T-helper 1 cell treated with Interleukin-12 subunit alpha and Interleukin-12 subunit beta and Interleukin-4 antibody, amounts not matched to agents 30 μg/mL and 1 μg/mL, for 36 hours (primary cell): ENCODE measurements around the gene FGFR4.
A peak's percentile ranks its signal among the peaks of the same experiment; 100 is the strongest.

Experiments
- H3K27ac Mint-ChIP-seq: one replicate; pipeline ENCODE4 v1.8.0; 2021; ENCODE audit warnings: mild to moderate bottlenecking, mixed read lengths
- H3K27me3 Mint-ChIP-seq: one replicate; pipeline ENCODE4 v1.8.0; 2021; ENCODE audit warnings: low read depth, mixed read lengths
- H3K36me3 Mint-ChIP-seq: one replicate; pipeline ENCODE4 v1.8.0; 2021; ENCODE audit warnings: low read depth, mixed read lengths
- H3K4me1 Mint-ChIP-seq: one replicate; pipeline ENCODE4 v1.8.0; 2021; ENCODE audit warnings: low read depth, mixed read lengths
- H3K4me3 Mint-ChIP-seq: one replicate; pipeline ENCODE4 v1.8.0; 2021; ENCODE audit warnings: mild to moderate bottlenecking, moderate library complexity, mixed read lengths
- H3K9me3 Mint-ChIP-seq: one replicate; pipeline ENCODE4 v1.8.0; 2021; ENCODE audit warnings: mixed read lengths

FGFR4 gene

DNA sequence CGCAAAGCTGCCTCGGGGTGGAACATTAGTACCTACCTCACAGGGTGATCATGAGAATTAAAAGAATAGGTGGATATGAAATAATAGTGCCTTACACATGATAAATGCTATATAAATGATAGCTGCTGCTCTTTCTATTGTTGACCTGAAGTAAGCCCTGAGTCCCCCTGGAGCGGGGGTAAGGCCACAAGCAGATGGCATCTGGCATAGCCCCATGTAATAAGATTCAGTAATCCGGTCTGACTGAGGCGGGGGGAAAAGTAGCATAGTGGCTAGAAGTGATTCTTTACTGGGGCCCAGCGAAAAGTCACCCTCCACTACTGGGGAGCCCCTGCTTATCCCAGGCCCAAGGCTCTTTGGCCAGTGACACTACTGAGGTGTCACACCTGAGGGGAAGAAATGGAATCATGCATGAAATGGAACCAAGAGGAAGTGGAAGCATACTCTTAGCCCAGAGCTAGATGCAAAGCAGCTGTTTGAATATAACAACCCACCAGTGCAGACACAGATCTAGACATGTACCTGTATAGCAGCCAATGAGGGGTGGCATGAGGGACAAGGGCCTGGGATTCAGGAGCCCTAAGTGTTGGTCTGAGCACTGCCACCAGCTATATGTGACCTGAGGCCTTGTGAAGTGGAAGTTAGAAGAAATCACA, 16.1 kb upstream of the FGFR4 start:
- Mint-ChIP-seq H3K27ac (no peak overlapping the region), H3K9me3 (no peaks in the 10 kb centered on the region), H3K4me1 (peaks cover 3% of the 10 kb centered on the region), H3K4me3 (no peak overlapping the region), H3K27me3 (no peaks in the 10 kb centered on the region), H3K36me3 (peaks cover 3% of the 10 kb centered on the region)

DNA sequence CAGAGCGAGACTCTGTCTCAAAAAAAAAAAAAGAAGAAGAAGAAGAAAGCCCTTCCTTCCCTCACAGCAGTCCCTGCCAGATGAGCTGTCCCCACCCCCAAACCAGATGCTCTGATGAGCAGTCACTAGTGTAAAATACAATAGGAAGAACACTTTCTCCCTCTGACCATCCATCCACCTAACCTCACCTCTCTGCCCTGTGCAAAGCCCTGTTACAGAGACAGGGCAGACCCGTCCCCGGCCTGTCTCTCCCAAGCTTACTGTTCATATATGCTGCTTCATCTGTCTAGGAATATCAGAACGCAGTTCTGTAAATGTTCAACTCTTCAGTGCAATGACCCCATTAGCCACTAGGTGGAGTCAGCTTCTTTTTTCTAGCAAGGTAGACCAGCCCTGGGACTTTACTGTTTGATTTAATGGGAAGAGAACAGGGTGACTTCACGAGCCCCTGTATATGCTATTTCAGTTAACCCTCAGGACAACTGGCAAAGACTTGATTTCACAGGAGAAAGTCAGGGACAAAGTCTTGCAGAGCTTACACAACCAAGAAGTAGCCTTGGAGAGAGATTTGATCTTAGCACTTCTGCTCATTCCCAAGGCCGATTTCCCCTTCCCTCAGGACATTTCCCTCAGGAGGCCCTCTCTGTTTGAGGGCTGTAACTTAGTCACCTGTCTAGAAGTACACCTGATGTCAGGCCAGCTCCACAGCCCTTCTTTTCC, 14.9 kb upstream of the FGFR4 start:
- Mint-ChIP-seq H3K36me3 (peaks cover 6% of the 10 kb centered on the region), H3K4me3 (no peak overlapping the region), H3K4me1 (peaks cover 3% of the 10 kb centered on the region), H3K9me3 (no peaks in the 10 kb centered on the region), H3K27me3 (no peaks in the 10 kb centered on the region), H3K27ac (no peak overlapping the region)

DNA sequence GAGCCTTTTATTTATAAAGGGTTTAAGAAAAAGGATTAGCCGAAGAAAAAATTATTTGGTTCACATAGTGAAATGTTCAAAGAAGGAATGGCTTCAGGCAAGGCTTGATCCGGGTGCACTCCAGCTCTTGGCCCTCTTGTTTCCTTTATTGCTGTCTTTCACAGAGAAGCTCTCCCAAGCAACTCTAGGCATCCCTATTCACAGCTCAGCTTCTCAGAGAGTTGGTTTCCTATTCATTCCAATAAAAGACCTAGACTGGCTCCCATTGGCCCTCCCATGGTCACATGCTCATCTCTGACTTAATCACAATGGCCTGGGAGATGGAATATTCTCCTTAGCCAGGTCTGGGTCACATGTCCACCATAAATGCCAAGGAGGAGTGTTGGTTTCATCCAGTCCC, 9.4 kb upstream of the FGFR4 start:
- Mint-ChIP-seq H3K4me3 (no peak overlapping the region), H3K9me3 (no peaks in the 10 kb centered on the region), H3K27me3 (peaks cover under 1% of the 10 kb centered on the region), H3K27ac (no peak overlapping the region), H3K4me1 (no peaks in the 10 kb centered on the region), H3K36me3 (peaks cover 4% of the 10 kb centered on the region)

DNA sequence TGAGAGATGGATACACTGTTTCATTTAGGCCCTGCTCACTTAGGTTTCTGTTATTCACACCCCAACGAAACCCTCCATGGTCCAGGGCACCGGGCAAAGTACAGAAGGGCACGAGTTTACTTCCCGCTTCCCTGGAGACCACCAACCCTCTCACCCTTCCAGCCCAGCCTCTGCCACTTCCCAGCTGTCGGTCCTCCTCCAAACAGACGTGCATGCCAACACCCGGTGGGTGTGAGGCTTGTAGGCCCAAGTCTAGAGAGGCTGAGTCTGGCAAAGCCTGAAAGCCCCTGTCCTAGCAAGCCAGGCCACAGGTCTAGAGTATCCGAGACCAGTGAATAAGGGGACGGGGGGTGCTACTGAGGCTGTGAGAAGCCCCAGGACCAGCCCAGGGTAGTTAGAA, 7.1 kb upstream of the FGFR4 start:
- Mint-ChIP-seq H3K27ac (no peak overlapping the region), H3K4me1 (no peaks in the 10 kb centered on the region), H3K9me3 (no peaks in the 10 kb centered on the region), H3K27me3 (peaks cover 13% of the 10 kb centered on the region), H3K4me3 (no peak overlapping the region), H3K36me3 (peaks cover 4% of the 10 kb centered on the region)

DNA sequence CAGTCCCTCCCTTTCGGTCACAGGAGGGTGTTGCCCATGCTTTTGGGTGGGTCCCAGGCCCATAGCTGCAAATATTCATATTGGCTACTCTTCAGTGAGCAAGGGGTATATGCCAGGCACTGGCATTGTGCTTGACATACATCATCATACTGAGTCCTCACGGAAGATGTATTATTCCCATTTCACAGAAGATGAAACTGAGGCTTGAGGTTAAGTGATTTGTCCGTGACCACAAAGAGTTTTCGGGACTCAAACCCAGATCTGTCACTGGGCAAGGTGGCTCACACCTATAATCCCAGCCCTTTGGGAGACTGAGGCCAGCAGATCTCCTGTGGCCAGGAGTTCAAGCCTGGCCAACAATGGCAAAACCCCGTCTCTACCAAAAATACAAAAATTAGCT, 6.5 kb upstream of the FGFR4 start:
- H3K4me3 Mint-ChIP-seq: no peak overlapping the region

DNA sequence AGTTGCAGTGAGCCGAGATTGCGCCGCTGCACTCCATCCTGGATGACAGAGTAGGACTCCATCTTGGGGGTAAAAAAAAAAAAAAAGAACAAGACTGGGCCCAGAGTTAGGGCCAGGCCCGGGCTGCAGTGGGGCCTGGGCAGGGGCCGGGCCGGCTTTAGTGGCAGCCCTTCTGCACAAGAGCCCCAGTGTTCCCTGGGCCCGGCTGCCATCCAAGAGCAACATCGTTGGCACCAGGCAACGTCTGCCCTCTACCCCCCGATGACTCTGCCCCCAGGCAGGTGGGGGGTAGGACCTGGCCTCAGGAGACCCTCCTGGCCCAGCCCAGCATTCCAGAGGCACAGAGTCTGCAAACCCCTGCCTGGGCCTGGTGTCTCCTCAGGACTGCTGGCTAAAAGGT, 4.9 kb upstream of the FGFR4 start:
- Mint-ChIP-seq H3K36me3 (no peaks in the 10 kb centered on the region), H3K4me1 (peaks cover 4% of the 10 kb centered on the region), H3K4me3 (no peak overlapping the region), H3K9me3 (no peaks in the 10 kb centered on the region), H3K27ac (no peak overlapping the region), H3K27me3 (peaks cover 26% of the 10 kb centered on the region)

More for the DNA sequence above, 6.5 kb upstream of the FGFR4 start:
- Mint-ChIP-seq H3K4me1 (no peaks in the 10 kb centered on the region), H3K9me3 (no peaks in the 10 kb centered on the region), H3K36me3 (peaks cover 4% of the 10 kb centered on the region), H3K27ac (no peak overlapping the region), H3K27me3 (peaks cover 18% of the 10 kb centered on the region)

DNA sequence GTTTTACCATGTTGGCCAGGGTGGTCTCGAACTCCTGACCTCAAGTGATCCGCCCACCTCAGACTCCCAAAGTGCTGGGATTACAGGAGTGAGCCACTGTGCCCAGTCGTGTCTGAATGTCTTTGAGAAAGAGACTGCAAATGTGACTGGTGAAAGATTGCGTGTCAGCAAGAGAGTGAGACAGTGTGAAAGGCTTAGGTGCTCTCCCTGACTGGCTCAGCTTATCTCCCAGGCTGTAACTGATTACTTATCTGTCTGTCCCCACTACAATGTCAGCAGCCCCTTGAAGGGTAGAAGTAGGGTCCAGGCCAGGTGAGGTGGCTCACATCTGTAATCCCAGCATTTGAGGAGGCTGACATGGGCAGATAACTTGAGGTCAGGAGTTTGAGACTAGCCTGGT, 3.4 kb upstream of the FGFR4 start:
- Mint-ChIP-seq H3K9me3 (no peaks in the 10 kb centered on the region), H3K4me1 (peaks cover 6% of the 10 kb centered on the region), H3K27ac (no peak overlapping the region), H3K4me3 (no peak overlapping the region), H3K27me3 (peaks cover 35% of the 10 kb centered on the region), H3K36me3 (no peaks in the 10 kb centered on the region)

DNA sequence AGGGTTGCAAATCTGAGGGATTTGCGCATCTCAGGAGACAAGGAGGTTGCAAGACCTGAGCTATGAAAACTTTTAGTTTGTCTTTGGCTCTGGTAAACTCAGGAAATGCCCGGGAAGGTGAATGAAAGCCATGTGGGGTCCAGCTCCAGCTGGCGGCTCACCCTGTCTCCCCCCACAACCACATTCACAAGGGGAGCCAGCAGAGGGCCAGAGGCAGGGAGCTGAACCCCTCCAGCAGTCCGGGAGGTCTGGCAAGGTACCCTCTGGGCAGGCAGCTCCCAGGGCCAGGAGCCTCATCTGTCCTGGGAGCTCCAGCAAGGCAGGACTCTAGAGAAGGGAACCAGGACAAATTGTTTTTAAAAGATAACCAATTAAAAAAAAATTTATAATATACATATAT, 2.5 kb upstream of the FGFR4 start:
- H3K4me1 Mint-ChIP-seq: peaks cover 10% of the 10 kb centered on the region
- no peak overlapping the region for H3K4me3 Mint-ChIP-seq
- H3K9me3 Mint-ChIP-seq: no peaks in the 10 kb centered on the region
- H3K27ac Mint-ChIP-seq: no peak overlapping the region
- peaks cover 35% of the 10 kb centered on the region for H3K27me3 Mint-ChIP-seq
- no peaks in the 10 kb centered on the region for H3K36me3 Mint-ChIP-seq

DNA sequence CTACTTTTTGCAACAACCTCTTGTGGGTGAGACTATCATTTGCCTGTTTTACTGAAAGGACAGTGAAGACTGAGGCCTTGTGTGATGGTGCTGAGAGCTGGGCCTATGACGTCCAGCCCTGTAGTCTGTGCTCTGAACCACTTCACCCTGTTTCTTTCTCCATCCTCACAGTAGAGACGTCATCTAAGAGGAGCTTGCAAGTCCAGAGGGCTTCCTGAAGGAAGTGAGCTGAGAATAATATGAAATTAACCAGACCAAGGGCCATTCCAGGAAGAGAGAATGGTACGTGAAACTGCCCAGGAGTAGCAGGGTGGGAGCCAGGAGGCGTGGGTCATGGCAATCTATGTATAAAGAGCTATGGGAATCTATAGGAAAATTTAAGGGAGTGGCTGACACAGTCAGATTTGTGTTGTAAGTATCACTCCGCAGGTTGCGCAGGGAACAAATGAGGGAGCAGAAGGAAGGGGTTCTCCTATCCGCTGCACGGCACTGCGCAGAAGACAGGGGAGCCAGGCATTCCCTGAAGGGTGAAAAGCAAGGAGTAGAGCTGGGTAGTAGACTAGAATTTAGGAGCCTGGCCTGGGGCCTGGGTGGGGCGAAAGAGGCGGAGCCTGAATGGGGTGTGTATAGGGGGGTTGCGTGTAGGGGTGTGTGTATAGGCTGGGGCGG, 596 bp upstream of the FGFR4 start:
- no peaks in the 10 kb centered on the region for H3K36me3 Mint-ChIP-seq
- H3K27ac Mint-ChIP-seq: no peak overlapping the region
- peaks cover 10% of the 10 kb centered on the region for H3K4me1 Mint-ChIP-seq
- peaks cover 35% of the 10 kb centered on the region for H3K27me3 Mint-ChIP-seq
- H3K9me3 Mint-ChIP-seq: no peaks in the 10 kb centered on the region
- H3K4me3 Mint-ChIP-seq: peak overlapping the region; percentile 62

DNA sequence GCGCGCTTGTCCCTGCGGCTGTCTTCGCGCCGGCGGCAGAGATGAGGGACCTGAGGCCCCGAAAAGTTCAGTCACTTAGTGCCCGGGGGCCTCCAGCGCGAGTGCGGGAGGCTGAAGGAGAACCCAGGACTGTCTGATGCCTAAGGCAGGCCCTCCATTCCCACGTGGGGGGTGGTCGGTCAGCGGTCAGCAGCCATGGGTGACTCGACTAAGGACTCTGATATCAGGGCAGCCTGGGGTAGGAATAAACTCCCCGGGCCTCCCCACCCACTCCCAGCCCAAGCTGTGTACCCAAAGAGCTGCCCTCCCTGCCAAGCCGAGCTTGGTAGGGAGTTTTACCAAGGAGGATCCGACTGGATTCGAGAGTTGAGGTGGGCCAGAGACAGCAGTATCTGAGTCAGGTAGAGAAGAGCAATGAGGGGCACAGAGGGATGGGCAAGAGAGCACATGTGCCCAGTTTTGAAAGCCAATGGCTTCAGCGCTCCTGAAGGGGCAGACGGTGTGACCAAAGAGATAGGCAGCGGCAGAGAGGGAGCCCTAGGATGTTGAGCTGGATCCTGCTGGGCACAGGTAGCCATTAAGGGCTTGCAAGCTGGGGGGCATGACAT, 787 bp downstream of the FGFR4 start:
- H3K36me3 Mint-ChIP-seq: no peaks in the 10 kb centered on the region
- H3K4me3 Mint-ChIP-seq: peak overlapping the region; percentile 43
- H3K4me1 Mint-ChIP-seq: peaks cover 10% of the 10 kb centered on the region
- H3K27me3 Mint-ChIP-seq: peaks cover 33% of the 10 kb centered on the region
- H3K27ac Mint-ChIP-seq: no peak overlapping the region
- no peaks in the 10 kb centered on the region for H3K9me3 Mint-ChIP-seq

DNA sequence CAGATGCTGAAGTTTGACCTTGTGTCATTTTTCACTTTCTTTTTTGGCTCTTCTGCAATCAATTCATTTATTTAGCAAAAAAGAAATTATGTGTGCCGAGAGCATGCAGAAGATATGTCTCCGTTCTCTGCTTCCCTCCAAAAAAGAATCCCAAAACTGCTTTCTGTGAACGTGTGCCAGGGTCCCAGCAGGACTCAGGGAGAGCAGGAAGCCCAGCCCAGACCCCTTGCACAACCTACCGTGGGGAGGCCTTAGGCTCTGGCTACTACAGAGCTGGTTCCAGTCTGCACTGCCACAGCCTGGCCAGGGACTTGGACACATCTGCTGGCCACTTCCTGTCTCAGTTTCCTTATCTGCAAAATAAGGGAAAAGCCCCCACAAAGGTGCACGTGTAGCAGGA, 2.4 kb downstream of the FGFR4 start:
- H3K4me1 Mint-ChIP-seq: peaks cover 10% of the 10 kb centered on the region
- H3K9me3 Mint-ChIP-seq: no peaks in the 10 kb centered on the region
- H3K27ac Mint-ChIP-seq: no peak overlapping the region
- no peaks in the 10 kb centered on the region for H3K36me3 Mint-ChIP-seq
- H3K4me3 Mint-ChIP-seq: no peak overlapping the region
- peaks cover 23% of the 10 kb centered on the region for H3K27me3 Mint-ChIP-seq

DNA sequence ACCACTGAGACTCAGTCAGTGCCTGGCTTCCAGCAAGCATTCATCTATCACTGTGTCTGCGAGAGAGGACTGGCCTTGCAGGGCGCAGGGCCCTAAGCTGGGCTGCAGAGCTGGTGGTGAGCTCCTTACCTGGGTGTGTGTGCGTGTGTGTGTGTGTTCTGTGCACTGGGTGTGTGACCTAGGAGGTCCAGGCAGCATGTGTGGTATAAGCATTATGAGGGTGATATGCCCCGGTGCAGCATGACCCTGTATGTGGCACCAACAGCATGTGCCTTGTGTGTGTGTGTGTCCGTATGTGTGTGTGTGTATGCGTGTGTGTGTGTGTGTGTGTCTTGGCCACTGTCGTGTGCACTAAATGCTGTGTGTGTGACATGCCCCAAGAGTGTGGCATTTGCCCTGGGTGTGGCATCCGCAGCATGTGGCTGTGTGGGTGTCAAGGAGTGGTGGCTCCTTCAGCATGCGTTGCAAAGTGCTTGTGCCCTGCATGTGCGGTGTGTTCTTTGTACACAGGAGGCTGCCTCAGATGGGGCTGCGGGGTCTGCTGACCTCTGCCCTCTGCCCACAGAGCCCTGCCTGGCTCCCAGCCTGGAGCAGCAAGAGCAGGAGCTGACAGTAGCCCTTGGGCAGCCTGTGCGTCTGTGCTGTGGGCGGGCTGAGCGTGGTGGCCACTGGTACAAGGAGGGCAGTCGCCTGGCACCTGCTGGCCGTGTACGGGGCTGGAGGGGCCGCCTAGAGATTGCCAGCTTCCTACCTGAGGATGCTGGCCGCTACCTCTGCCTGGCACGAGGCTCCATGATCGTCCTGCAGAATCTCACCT, 3.3 kb downstream of the FGFR4 start:
- Mint-ChIP-seq H3K4me1 (peaks cover 10% of the 10 kb centered on the region), H3K9me3 (no peaks in the 10 kb centered on the region), H3K27me3 (peaks cover 20% of the 10 kb centered on the region), H3K27ac (no peak overlapping the region), H3K36me3 (no peaks in the 10 kb centered on the region), H3K4me3 (no peak overlapping the region)

DNA sequence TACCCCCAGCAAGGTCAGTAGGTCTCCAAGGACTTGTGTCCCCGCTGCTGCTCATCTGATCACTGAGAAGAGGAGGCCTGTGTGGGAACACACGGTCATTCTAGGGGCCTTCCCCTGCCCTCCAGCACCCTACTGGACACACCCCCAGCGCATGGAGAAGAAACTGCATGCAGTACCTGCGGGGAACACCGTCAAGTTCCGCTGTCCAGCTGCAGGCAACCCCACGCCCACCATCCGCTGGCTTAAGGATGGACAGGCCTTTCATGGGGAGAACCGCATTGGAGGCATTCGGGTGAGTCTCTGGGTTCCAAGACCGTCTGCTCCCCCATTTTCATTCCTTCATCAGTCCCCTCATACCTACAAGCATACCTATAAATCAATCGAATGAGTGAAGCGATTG, 4.1 kb downstream of the FGFR4 start:
- Mint-ChIP-seq H3K9me3 (no peaks in the 10 kb centered on the region), H3K27ac (no peak overlapping the region), H3K36me3 (no peaks in the 10 kb centered on the region), H3K4me1 (peaks cover 10% of the 10 kb centered on the region), H3K27me3 (peaks cover 15% of the 10 kb centered on the region), H3K4me3 (no peak overlapping the region)

DNA sequence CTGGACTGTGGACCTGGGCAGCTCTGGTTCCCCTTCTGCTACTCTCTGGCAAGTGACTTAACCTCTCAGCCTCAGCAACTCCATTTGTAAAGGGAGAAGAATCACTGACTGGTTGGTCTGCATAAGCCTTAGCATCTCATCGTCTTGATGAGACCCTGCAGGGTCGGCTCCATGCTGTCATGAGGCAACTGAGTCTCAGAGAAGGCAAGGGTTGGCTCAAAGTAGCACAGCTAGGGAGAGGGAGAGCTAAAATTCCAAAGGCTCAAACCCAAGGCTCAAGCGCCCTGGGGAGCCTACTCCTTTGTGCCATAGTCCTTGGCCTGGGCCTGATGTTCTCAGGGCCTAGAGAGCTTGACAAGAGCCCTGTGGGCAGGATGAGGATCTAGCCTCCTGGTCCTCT, 4.5 kb downstream of the FGFR4 start:
- Mint-ChIP-seq H3K27me3 (peaks cover 11% of the 10 kb centered on the region), H3K4me3 (no peak overlapping the region), H3K36me3 (no peaks in the 10 kb centered on the region), H3K9me3 (no peaks in the 10 kb centered on the region), H3K4me1 (peaks cover 7% of the 10 kb centered on the region), H3K27ac (no peak overlapping the region)
